ENCODE measurements around the gene LUM. TPM values are rescaled to one million over a fixed set of nuclear protein-coding genes. Genes with fewer than 3 reads are reported as not detected.

The LUM gene
- total RNA-seq, 1 experiment from 2014 or later = not detected

DNA sequence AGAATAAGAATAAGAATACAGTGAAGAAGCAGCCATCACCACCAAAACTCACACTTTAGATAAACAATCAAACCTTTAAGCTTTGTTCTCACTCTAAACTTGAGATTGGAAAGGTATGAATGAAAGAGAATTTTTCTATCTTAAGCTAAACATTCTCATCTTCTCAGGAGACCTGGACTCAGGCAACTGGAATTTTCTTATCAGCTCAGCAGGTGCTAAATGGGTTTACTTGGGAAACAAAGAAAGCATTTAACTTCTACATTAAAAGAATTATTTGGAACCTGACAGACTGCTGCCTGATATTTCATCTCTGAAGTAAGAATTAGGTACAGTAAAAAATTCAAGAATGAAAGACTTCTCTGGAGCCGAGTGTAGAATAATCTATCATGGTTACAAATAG, 32.8 kb downstream of the LUM start:
- no CpG with 5 or more reads among the region's 1 CpG for WGBS (ENCODE audit: extremely low coverage, insufficient read length, low lambda C conversion rate)
- Mint-ChIP-seq H3K4me3 (no peak overlapping the region), H3K4me1 (peaks cover 6 to 10% of the 10 kb centered on the region in 2 experiments), H3K27me3 (ENCODE audit: low read depth) (no peaks in the 10 kb centered on the region), H3K36me3 (ENCODE audit: insufficient read depth in 1 of 3, low read depth in 3 of 3) (no peaks in the 10 kb centered on the region), H3K27ac (no peak overlapping the region), H3K9me3 (no peaks in the 10 kb centered on the region)
- H2BK20ac ChIP-seq (ENCODE audit: low read depth, low read length, poor library complexity, severe bottlenecking) = no peak overlapping the region
- no peak overlapping the region for H2BK5ac ChIP-seq (ENCODE audit: insufficient read length, low read length)
- H4K91ac ChIP-seq (ENCODE audit: insufficient read length, low read depth, low read length) = no peak overlapping the region
- H3K56ac ChIP-seq (ENCODE audit: insufficient read length, low read depth, low read length) = no peak overlapping the region
- no peak overlapping the region for H2BK12ac ChIP-seq (ENCODE audit: insufficient read length, low read depth, low read length)
- H3T11ph ChIP-seq (ENCODE audit: low read length) = no peak overlapping the region
- H2BK15ac ChIP-seq (ENCODE audit: low read depth, low read length) = no peak overlapping the region
- no peak overlapping the region for H3K23ac ChIP-seq (ENCODE audit: insufficient read length, low read depth, low read length)
- H3K4me1 ChIP-seq (ENCODE audit: insufficient read depth, low read length) = no peaks in the 10 kb centered on the region; the same call in 1 of the 2 replicates
- no peak overlapping the region for H2AFZ ChIP-seq (ENCODE audit: low read length)
- no peak overlapping the region for H3K14ac ChIP-seq (ENCODE audit: insufficient read depth, low read length)
- H3K9ac ChIP-seq (ENCODE audit: extremely low read depth, insufficient read length, low read length) = no peak overlapping the region
- no peaks in the 10 kb centered on the region for H4K20me1 ChIP-seq (ENCODE audit: control insufficient read depth, insufficient read depth, insufficient read length)
- TF ChIP-seq, protein P1, sequence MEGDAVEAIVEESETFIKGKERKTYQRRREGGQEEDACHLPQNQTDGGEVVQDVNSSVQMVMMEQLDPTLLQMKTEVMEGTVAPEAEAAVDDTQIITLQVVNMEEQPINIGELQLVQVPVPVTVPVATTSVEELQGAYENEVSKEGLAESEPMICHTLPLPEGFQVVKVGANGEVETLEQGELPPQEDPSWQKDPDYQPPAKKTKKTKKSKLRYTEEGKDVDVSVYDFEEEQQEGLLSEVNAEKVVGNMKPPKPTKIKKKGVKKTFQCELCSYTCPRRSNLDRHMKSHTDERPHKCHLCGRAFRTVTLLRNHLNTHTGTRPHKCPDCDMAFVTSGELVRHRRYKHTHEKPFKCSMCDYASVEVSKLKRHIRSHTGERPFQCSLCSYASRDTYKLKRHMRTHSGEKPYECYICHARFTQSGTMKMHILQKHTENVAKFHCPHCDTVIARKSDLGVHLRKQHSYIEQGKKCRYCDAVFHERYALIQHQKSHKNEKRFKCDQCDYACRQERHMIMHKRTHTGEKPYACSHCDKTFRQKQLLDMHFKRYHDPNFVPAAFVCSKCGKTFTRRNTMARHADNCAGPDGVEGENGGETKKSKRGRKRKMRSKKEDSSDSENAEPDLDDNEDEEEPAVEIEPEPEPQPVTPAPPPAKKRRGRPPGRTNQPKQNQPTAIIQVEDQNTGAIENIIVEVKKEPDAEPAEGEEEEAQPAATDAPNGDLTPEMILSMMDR (conservative IDR thresholded peaks at IDR 0.05) = no peak
- no peak overlapping the region for H3K27ac ChIP-seq (ENCODE audit: insufficient read length, low read depth, low read length)
- H3K79me2 ChIP-seq (ENCODE audit: insufficient read depth, low read length) = no peaks in the 10 kb centered on the region
- no peak overlapping the region for H2BK120ac ChIP-seq (ENCODE audit: low read depth, low read length, poor library complexity, severe bottlenecking)
- H4K5ac ChIP-seq (ENCODE audit: insufficient read length, low read depth, low read length) = no peak overlapping the region
- no peaks in the 10 kb centered on the region for H3K79me1 ChIP-seq (ENCODE audit: insufficient read depth, low read depth, low read length, poor library complexity, severe bottlenecking)
- no peak overlapping the region for H4K8ac ChIP-seq (replicated peaks; ENCODE audit: insufficient read length, low read depth, low read length)
- H3K23me2 ChIP-seq (ENCODE audit: insufficient read length, low read depth, low read length, poor library complexity, severe bottlenecking) = no peaks in the 10 kb centered on the region
- no peak overlapping the region for H3K4me2 ChIP-seq (ENCODE audit: insufficient read depth, insufficient read length, low read length)
- no peak overlapping the region for H2AK5ac ChIP-seq (ENCODE audit: insufficient read length, low read length)
- DNase-seq = no peak
- no peak overlapping the region for H3K4ac ChIP-seq (ENCODE audit: low read depth, low read length)
- no peaks in the 10 kb centered on the region for H3K27me3 ChIP-seq (ENCODE audit: insufficient read depth, low read length)
- H3K18ac ChIP-seq (ENCODE audit: insufficient read length, low read depth, low read length) = no peak overlapping the region
- H3K9me3 ChIP-seq (ENCODE audit: control insufficient read depth, low read depth, low read length) = no peaks in the 10 kb centered on the region

All from H9 (cell line).